ENCODE data around the gene OPCML.

Gene OPCML

DNA sequence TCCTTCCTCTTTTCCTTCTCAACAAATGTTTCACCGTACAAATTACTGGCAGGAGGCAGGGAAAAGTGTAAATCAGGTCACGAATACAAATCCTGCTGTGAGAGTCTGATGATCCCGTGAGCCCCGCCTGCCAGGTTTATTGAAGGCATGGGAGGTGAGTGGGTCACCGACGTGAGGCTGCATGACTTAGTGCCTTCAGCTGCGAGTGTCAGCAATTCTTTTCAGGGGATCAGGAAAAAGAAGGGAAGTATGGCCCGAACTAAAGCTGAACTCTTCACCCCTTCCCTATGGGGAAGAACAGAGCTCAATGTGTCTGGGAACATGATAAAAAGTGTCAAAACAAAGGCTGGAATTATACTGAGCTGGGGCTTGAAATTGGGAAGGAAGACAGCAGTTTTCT, 166.2 kb downstream of the OPCML start:
- in situ Hi-C loops (cut with MboI; ENCODE audit: low sequenced_read_pairs): no loop called here

DNA sequence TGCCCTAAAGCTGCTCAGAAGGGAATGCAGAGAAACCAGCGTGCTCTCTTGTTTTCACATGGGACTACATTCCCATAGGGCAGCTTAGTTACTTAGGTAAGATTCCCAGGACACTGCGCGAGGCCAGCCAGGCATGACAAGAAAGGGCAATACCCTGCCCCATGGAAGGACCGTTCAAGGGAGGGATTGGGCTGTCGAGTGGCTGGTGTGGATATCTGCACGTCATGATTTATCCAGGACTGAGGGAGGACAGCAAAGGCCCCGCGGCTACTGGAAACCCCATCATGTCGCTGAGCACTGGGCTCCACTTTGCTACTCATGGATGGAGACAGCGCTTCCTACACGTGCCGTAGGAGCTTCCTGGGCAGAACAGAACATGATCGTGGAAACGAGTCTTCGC, 169.4 kb downstream of the OPCML start:
- in situ Hi-C loops (cut with MboI; ENCODE audit: low sequenced_read_pairs): no loop called here

DNA sequence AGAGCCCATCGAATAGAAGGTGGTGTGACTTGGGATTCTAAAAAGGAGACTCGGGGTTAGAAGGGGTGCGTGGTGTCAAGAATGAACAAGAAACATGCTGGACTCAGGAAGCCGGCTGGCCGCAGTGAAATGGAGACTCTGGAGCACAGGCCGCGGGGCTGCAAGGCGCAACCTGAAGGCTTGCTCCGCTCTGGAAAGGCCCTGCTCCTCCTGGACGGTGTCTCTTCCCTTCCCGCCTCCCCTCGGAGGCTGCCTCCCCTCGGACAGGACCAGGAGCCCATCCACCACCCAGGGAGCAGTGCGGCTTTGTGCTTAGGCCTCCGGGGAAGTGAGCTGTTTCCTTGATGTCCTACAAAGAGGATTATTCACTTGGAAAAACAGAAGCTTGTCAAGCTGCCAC, 170.1 kb downstream of the OPCML start:
- in situ Hi-C loops (cut with MboI; ENCODE audit: low sequenced_read_pairs): no loop called here

DNA sequence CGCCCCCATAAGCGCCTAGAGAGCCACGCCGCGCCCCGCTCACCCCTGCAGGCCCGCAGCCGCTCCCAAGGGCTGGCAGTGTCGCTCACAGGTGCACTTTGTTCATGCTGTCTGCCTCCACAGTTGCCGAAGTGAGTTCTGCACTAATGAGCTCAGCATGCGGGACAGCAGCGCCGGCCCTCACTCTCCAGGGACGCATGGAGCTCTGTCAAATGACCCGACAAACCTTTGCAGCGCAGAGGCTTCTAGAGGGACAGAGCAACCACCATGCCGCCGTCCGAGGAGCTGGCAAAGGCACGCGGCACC, 170.7 kb downstream of the OPCML start:
- in situ Hi-C loops (cut with MboI; ENCODE audit: low sequenced_read_pairs): no loop called here

DNA sequence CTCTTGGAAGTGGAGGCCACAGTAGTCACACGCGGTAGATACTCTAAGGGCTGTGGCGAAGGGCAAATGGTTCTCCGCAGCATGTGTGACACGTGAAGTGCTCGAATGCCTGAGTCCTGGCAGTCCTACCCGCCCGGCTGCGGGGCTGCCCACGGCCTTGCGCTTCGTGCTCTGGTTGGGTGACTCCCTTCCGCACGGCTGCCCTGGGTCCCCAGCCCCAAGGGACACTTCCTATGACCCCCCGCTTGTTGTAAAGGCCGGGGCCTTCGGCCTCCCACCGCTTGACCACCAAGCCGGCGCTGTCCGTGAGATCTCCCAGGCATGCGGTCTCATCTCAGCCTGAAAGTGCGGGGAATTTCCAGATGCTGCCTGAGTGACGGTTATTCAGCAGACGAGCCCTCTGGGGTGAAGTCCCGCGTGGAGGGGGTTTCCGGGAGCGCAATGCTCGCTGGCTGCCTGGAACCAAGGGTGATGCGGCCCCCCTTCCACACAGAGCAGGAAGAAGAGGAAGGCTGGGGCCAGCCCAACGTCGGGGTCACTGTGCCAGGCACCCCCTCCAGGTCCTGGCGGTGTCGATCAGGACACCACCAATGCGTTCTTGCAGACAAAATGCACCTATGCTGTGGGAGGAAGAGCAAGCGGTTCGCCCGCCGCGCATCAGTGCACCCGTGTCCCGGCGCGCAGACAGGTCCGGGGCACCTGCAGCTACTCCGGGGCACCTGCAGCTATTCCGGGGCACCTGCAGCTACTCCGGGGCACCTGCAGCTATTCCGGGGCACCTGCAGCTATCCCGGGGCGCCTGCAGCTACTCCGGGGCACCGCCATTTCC, 171.2 kb downstream of the OPCML start:
- in situ Hi-C loops (cut with MboI; ENCODE audit: low sequenced_read_pairs): no loop called here

DNA sequence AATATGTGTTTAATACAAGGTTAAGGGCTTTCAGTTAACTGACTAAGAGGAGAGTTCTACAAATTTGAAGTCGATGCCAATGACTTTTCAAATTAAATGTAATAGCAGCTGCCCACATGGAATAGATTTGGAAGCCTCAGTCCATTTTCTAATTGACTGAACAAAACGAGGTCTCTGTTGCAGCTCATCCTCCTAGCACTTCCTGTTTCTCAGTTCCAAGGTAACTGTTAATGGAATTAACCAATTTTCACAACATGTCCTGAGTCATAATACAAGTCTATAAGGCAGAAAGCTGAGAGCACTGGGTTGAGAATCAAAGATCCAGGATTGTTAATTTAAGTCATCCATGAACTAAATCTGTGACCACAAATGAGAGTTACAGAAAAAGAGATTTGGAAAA, 177.2 kb downstream of the OPCML start:
- in situ Hi-C loops (cut with MboI; ENCODE audit: low sequenced_read_pairs): no loop called here

DNA sequence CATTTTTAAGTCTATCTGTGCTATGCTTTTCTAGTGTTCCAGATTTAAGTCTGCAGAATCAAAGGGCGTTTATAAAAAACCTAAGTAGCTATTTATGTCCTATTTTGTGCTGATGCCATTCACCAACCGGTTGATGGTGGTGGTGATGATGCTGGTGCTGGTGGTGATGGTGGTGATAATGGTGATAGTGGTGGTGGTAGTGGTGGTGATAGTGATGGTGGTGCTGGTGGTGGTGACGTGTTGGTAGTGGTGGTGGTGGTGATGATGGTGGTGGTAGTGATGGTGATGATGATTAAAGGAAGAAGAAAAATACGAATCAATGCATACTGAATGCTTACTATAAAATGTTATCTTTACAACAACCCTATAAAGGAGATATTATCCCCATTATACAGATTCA, 178.2 kb downstream of the OPCML start:
- in situ Hi-C loops (cut with MboI; ENCODE audit: low sequenced_read_pairs): no loop called here

DNA sequence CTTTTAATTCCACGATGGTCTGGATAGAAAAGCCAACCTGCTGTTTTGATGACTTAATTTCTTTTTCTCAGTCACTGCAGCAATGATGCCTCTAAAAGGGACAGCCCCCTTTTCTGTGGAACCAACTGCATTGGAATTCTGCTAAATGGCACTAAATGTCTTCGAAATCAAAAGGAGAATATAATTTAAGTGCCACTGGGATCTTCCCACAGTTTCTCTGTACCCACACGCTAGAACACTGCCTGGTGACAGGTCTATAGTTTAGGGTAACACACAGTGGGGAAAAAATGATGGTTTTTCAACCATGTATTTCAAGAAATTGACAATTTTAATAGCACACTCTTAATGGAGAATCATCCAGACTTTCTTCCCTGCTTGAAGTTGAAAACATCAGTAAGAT, 182.3 kb downstream of the OPCML start:
- in situ Hi-C loops (cut with MboI; ENCODE audit: low sequenced_read_pairs): no loop called here

DNA sequence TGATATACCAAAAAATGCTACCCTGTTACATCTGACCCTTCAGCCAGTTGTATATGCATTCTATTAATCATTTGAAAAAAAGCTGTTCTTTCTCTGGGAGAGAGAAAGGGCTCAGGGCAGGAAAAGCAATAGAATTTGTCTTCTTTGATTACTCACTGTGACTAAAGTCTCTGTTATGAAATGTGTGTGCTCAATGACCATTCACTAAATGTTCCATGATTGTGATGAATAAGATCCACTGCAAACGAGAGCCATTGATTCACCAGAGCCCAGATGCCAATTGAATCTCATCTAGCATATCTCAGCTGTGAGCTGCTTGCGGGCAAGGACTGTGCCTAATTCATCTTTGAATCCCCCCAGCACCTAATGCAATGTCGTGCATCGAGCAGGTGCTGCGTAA, 184.3 kb downstream of the OPCML start:
- in situ Hi-C loops (cut with MboI; ENCODE audit: low sequenced_read_pairs): no loop called here

DNA sequence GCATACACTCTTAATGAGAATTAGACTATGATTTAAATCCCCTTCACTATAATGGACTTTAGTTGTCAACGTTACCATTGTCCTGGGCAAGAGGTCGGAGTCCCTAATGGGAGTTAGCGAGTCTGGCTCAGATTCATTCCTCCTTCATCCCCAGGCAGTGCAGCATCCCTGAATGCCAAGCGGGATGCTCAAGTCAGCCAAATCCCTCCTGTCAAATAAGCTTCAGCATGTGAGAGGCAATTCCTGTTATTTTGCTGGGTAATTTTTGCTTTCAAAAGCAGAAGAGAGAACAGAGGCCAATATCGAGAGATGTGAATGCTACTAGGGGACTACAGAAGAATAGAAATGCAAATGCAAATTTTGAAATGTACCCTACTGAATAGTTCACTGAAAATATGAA, 186.2 kb downstream of the OPCML start:
- in situ Hi-C loops (cut with MboI; ENCODE audit: low sequenced_read_pairs): no loop called here

DNA sequence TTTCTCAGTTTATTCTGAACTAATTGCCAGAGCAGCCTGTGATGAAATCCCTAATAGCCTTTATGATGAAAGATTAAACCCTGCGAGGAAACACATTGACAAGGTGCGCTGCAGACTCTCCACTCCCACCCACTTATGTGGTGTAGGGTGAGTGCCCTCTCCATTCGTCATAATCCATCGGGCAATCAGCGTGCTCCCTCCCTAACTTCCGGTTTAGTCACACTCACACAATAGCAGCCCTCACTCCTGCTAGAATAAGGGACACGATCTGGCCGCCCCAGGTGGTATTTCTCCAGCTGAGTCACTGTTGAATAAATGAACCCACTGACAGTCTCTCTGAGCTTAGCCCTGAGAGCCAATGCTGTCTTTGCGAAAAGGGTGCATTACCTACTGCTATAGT, 188.3 kb downstream of the OPCML start:
- in situ Hi-C loops (cut with MboI; ENCODE audit: low sequenced_read_pairs): no loop called here

DNA sequence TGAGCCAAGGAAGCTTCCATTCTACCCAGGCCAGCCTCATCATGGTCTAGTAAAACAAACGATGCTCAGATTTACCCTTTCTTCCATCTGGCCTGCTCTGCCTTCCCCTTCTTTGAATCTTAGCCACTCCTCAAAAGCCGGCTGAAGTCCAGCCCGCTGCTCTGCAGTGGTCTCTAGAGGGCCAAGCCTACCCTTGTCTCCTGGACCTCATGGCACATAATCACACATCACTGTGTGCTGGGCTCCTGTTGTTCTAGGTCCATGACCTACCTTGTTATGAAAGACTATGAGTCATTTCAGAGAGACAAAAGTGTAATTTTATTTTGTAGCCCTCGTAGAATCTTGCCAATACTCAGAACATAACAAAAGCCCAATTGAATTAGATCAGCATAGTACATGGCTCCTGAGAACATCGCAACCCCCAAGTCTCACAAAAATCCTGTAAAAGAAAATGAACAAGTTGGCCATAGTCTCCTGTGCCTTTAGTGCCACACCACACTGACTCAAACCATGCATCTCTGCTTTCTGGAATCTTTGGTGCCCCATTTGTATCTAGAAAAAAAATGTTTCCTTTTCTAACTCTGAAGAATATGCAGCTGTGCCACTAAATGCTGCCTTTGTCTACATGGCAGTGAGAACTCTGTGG, 192.7 kb downstream of the OPCML start:
- in situ Hi-C loops (cut with MboI; ENCODE audit: low sequenced_read_pairs): no loop called here

DNA sequence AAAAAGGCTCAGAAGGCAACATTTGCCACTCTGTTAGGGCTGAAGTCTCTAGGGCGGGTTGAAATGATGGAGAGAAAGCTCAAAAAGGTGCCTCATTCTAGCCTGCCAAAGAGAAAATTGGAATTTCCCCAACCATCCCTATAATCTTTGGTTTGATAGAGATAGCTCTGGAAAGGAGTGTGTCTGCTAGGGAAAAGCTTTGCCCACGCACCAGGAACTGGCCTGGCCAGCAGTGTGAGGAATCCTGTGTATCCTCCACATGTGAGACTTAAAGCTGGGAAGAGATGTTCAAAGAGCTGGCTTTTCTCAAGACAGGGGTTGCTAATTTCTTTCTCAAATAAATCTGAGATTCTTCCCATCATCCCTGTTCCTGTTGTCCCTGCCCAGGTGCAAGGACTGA, 193.7 kb downstream of the OPCML start:
- in situ Hi-C loops (cut with MboI; ENCODE audit: low sequenced_read_pairs): no loop called here

DNA sequence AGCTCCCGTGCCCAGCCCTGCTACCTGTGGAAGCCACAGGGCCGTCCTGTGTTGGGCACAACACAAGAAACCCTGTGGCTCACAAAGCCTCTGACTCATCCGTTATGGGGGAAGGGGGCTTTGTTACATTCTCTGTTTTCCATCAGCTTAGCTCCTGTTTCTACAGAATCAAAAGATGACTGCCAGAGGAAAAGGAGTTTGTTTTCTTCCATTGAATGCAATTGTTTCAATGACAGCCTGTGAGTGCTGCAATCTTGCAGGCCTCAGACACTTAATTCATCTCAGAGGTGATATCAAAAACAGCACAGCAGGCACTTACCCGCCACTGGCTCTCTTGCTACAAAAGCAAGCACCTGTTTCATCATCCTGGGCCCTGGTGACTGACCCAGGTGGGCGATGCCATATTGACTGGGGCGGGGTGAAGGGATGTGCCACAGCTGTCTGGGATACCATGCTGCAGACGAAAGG, 194.3 kb downstream of the OPCML start:
- in situ Hi-C loops (cut with MboI; ENCODE audit: low sequenced_read_pairs): no loop called here

DNA sequence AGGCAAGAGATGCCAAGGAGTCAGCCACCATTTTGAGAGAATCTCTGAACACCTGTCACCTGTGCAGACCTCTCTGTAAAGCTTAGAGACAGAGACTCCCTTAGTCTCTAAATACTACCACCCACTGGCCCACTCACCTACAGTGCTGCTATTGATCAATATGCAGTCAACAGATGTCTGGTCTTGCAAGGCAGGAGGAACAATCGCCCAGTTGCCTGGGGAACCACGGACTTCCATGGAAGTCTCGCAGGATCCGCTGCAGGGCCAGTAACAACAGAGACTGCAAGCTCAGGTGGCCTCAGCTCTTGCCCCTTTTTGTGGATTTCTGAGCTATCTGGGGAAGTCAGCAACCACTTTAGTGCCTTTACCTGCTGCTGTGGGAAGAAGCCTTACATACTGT, 195.1 kb downstream of the OPCML start:
- in situ Hi-C loops (cut with MboI; ENCODE audit: low sequenced_read_pairs): no loop called here

DNA sequence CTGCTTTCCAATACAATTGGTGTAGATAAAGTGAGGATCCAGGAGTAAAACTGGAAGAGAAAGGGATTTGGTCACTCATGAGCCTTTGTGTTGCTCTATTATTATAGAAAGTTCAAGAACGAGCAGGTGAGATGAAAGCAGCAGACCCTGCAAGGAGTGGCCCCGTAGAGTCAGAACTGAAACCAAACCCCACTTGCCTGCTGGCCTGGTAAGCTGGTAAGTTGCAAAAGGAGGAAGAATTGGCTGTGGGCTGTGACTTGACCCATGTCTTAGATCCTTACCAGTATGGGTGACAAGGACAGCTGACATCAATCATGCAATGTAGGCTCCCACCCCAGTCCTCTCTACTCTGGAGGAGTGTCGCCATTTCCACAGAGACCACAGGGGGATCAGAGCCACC, 201.3 kb downstream of the OPCML start:
- in situ Hi-C loops (cut with MboI; ENCODE audit: low sequenced_read_pairs): no loop called here

DNA sequence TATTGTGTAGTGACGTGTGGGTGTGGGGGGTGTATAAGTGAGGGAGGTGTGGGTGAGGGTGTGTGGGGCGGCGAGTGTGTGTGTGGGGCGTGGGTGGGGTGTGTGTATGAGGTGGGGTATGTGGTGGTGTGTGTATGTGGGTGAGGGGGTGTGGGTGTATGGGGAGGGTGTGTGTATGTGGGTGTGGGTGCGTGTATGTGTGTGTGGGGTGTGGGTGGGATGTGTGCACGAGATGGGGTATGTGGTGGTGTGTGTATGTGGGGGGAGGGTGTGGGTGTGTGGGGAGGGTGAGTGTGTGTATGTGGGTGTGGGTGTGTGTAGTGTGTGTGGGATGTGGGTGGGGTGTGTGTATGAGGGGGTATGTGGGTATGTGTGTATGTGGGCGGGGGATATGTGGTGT, 205.5 kb downstream of the OPCML start:
- in situ Hi-C loops (cut with MboI; ENCODE audit: low sequenced_read_pairs): no loop called here

DNA sequence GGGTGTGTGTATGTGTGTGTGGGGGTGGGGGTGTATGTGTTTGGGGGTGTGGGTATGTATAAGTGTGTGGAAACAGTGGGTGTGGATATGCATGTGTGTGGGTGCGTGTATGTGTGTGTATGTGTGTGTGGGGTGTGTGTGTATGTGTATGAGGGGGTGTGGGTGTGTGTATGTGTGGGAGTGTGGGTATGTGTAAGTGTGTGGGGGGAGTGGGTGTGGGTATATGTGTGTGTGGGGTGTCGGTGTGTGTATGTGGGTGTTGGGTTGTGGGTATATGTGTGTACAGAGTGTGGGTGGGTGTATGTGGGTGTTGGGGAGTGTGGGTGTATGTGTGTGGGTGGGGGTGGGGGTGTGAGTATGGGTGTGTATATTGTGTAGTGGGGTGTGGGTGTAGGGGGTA, 206.0 kb downstream of the OPCML start:
- in situ Hi-C loops (cut with MboI; ENCODE audit: low sequenced_read_pairs): no loop called here

DNA sequence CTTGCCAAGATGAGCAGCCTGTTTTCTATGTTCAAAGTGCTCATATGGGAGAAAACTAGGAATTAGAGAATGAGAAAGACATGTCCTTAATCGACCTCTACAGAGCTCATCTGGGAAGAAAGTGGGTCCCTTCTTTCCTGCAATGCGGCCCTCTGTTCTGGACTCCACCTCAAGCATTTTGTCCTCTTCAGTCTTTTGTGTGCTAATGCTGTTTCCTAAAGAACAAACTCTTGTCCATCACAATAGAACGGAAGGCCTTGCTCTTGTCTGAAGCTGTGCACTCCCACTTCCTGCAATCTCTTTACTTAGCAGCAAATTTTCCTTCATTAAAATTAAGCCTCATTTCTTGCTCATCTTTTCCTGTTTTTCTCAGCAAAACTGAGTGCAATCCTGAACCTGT, 206.6 kb downstream of the OPCML start:
- in situ Hi-C loops (cut with MboI; ENCODE audit: low sequenced_read_pairs): no loop called here

DNA sequence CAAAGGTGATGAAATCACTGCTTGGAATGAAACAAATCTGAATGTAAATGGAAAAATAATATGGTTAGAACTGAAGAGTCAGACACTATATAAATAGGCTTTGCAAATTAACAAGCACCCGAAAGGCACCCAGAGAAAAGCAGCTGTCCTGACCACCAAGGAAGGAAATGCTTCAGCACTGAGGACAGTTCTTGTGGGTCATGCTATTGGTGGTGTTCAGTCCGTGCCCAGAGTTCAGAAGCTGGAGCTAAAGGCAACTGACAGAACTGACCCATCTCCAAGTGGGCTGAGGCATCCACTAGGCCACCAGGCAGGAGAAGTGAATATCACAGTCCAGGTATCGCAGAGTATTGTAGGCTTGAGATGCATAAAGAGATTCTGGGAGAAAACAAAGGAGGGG, 208.9 kb downstream of the OPCML start:
- in situ Hi-C loops (cut with MboI; ENCODE audit: low sequenced_read_pairs): no loop called here

DNA sequence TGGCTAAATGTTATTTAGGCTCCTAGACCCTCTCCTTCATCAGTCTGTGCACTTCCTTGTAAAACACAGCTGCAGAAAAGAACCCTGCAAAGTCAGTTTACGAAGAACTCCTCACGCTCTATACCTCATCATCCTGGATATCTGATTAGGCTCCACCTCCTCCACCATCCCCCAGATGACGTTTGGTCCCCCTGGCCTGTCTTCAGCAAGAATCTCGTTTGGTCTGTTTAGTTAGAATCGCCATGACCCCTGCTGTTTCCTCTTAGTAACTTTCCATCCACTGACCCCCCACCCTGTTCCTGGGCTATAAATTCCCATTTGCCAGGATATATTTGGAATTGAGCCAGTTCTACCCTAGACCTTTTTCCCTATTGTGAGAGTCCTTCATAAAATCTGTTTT, 214.1 kb downstream of the OPCML start:
- in situ Hi-C loops (cut with MboI; ENCODE audit: low sequenced_read_pairs): no loop called here

DNA sequence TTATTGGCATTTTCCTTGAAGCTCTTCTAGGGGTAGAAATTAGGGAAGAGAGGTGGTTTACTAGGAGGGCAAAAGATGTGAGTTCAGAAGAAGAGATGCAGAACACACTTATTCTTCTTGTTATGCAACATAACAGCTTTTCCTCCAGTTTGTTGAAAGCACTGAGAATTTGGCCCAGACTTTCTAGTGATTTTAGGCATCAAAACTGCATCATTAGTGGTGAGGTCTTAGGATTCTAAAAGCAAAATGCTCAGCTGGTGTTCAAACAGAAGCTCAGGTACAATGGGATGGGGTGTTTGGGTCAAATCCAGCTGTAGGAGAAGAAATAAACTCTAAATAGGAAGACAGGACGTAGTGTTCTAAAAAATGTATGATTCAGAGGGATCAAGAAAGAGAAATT, 221.1 kb downstream of the OPCML start:
- in situ Hi-C loops (cut with MboI; ENCODE audit: low sequenced_read_pairs): no loop called here

DNA sequence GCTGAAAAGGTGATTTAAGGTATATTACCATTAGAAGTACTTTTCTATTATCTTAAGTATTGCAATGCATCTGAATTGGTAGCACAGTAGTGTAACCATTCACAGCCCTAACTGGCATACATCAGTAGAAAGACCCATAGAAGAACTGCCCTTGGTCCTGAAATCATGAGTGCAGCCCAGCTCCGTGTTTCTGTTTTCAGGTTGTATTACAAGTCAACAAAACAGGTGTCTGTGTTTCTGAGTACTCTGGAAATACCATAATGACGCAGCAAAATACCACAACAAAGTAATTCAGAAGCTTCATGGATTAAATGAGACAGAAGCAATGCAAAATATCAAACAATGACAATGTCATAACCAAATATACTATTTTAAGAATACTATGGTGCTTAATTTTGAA, 226.3 kb downstream of the OPCML start:
- in situ Hi-C loops (cut with MboI; ENCODE audit: low sequenced_read_pairs): no loop called here
